Spleen (tissue), 11 donors: ENCODE data around the gene POMT2. TPM values are rescaled to one million over a fixed set of nuclear protein-coding genes. Genes with fewer than 3 reads are reported as not detected.

Source experiments
- DNase-seq: peaks from one replicate; pipeline ENCODE4 v3.0.0-alpha.2; 2020
- H3K27ac ChIP-seq, 8 donors: fragments of 200-600 bp; sonication (generic) in 7 of 8; 1 replicate in 4 of 8; 2 replicates in 4 of 8; pipeline versions ENCODE4 v1.5.0 to v1.8.0; 2016 to 2021; ENCODE audit warnings: inconsistent platforms in 4 of 8, mild to moderate bottlenecking in 4 of 8, moderate library complexity in 1 of 8
- H3K27me3 ChIP-seq, 7 donors: fragments of 200-600 bp; sonication (generic) in 6 of 7; replicated peaks in 1 of 7; 1 replicate in 4 of 7; 2 replicates in 3 of 7; pipeline versions ENCODE4 v1.5.0 to v1.8.0; 2016 to 2021; ENCODE audit warnings: inconsistent platforms in 3 of 7, mild to moderate bottlenecking in 1 of 7
- H3K36me3 ChIP-seq, 6 donors: fragments of 200-600 bp; sonication (generic) in 5 of 6; 1 replicate in 4 of 6; 2 replicates in 2 of 6; pipeline versions ENCODE4 v1.5.0 to v1.8.0; 2016 to 2021; ENCODE audit warnings: inconsistent platforms in 2 of 6
- H3K4me1 ChIP-seq, 6 donors: fragments of 200-600 bp; sonication (generic) in 5 of 6; 1 replicate in 3 of 6; 2 replicates in 3 of 6; pipeline versions ENCODE4 v1.5.0 to v1.8.0; 2016 to 2021; ENCODE audit warnings: inconsistent platforms in 3 of 6
- H3K4me3 ChIP-seq, 8 donors: fragments of 200-600 bp; sonication (generic) in 7 of 8; 1 replicate in 4 of 8; 2 replicates in 4 of 8; pipeline versions ENCODE4 v1.5.0 to v1.8.0; 2016 to 2021; ENCODE audit warnings: inconsistent platforms in 4 of 8, mild to moderate bottlenecking in 4 of 8, moderate library complexity in 2 of 8
- H3K9me3 ChIP-seq, 8 donors: fragments of 200-600 bp; sonication (generic) in 7 of 8; 1 replicate in 4 of 8; 2 replicates in 4 of 8; pipeline versions ENCODE4 v1.5.0 to v1.8.0; 2016 to 2021; ENCODE audit warnings: inconsistent platforms in 4 of 8
- POLR2A ChIP-seq, 3 donors: fragments of 450-650 bp; IDR thresholded peaks; one replicate each; pipeline ENCODE4 v1.5.1; 2017; ENCODE audit warnings: antibody characterized with exemption in 3 of 3, mild to moderate bottlenecking in 1 of 3
- POLR2AphosphoS5 ChIP-seq, 3 donors: sonication (generic); formaldehyde crosslinking; IDR thresholded peaks; one replicate each; pipeline ENCODE4 v1.5.1; 2017; ENCODE audit warnings: antibody characterized with exemption in 3 of 3
- WGBS, 5 donors: extraction: QIAGEN DNeasy Blood & Tissue Kit in 3 of 5; methylation state at CpG; one replicate each; pipeline versions ENCODE4 v1.1.5 to v1.1.7; 2013 to 2018; 5-methylcytosine and 5-hydroxymethylcytosine counted together
- intact Hi-C: fragments of 100-400 bp; cut with DNase I; formaldehyde crosslinking; loops from one replicate; pipeline ENCODE4 v1.15.0; 2023; ENCODE audit warnings: low total_unique reads
- polyA plus RNA-seq, 3 donors: library from polyadenylated mRNA; stranded (reverse); fragments of 200-250 nt; gene quantifications; one replicate each; pipeline ENCODE4 v1.2.1, GENCODE V29; 2013
- total RNA-seq, 7 donors: library from RNA; depleted of rRNA in 3 of 7; stranded (reverse); fragments of >200 nt in 3 of 7; fragmentation: NEBNext Ultra II Directional in 4 of 7; extraction: Animal tissue kit (Norgen Biotek cat#: 25700) in 4 of 7; gene quantifications; one replicate each; pipeline versions ENCODE4 v1.1.0 to v1.2.1, GENCODE V29; 2016 to 2021
- TF ChIP-seq, protein P1 (sequence below), 11 experiments: fragments of 200-600 bp in 7 of 11; fragments of 450-650 bp in 4 of 11; sonication (generic) in 4 of 11; IDR thresholded peaks in 8 of 11; conservative IDR thresholded peaks in 3 of 11; 1 replicate in 7 of 11; 2 replicates in 4 of 11; pipeline versions ENCODE4 v1.4.0 to v1.8.0; 2016 to 2021; ENCODE audit warnings: antibody characterized with exemption in 11 of 11, inconsistent platforms in 4 of 11, mild to moderate bottlenecking in 1 of 11
- donor health status: healthy with polysubstance abuse.
- donor health status: DM: no; HTN: no; CAD: no; lungs with moderate emphysema.
- donor health status: DM: no; HTN: no; CAD: no.
- donor health status: Bipolar disorder and iron deficiency.
- donor health status: healthy.
- donor health status: DM: no; HTN: no; CAD: no.
- donor health status: DM: yes; HTN: yes; CAD: no.

The POMT2 gene
- total and polyA plus RNA-seq, 10 donors, result 5.4 to 23.6 (median 16.6) TPM

DNA sequence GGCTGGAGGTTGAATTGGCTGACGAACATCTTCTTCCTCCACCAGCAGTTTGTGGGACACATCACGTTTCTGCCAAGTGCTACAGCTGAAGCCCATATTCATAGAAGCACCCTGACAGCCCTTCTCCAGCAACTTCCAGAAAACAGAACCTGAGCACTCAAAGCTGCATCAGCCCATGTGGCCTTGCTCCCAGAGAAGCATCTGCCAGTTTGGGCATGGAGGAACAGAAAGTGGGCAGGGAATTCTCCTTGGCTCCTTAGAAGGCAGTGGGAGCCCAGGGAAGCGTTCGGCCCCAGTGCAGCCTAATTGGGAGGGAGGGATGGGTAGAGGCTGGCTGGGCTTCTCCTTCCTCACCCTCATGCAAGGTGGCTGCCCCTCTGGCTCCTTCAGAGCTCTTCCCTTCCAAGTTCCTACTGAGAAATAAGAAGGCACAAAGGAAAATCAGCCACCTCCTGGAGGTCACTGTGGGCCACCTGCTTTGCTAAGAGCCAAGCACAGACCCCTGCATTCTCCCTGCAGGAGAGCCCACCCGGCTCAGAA lies 45.6 kb downstream of the POMT2 start:
- Histone ChIP-seq H3K27me3 (peaks cover 0 to 33% (median 17%) of the 10 kb centered on the region in 7 donors), H3K27ac (no peak overlapping the region), H3K36me3 (peaks cover 0 to 53% (median 28%) of the 10 kb centered on the region in 6 donors), H3K4me1 (peaks cover 0 to 14% (median 10%) of the 10 kb centered on the region in 6 donors), H3K9me3 (no peaks in the 10 kb centered on the region), H3K4me3 (no peak overlapping the region)
- intact Hi-C loops, result no loop called here
- DNase-seq, result peak; percentile 45
- 76 to 93% (median 82%) methylated on average over 5 of the region's 5 CpGs for WGBS, 5 donors
- TF ChIP-seq, protein P1, sequence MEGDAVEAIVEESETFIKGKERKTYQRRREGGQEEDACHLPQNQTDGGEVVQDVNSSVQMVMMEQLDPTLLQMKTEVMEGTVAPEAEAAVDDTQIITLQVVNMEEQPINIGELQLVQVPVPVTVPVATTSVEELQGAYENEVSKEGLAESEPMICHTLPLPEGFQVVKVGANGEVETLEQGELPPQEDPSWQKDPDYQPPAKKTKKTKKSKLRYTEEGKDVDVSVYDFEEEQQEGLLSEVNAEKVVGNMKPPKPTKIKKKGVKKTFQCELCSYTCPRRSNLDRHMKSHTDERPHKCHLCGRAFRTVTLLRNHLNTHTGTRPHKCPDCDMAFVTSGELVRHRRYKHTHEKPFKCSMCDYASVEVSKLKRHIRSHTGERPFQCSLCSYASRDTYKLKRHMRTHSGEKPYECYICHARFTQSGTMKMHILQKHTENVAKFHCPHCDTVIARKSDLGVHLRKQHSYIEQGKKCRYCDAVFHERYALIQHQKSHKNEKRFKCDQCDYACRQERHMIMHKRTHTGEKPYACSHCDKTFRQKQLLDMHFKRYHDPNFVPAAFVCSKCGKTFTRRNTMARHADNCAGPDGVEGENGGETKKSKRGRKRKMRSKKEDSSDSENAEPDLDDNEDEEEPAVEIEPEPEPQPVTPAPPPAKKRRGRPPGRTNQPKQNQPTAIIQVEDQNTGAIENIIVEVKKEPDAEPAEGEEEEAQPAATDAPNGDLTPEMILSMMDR (IDR thresholded peaks at IDR 0.05 in 8 of 11, conservative IDR thresholded peaks at IDR 0.05 in 3 of 11), result no peak
- TF ChIP-seq POLR2AphosphoS5 (IDR thresholded peaks at IDR 0.05), result no peak
- no peak for TF ChIP-seq POLR2A (IDR thresholded peaks at IDR 0.05)

DNA sequence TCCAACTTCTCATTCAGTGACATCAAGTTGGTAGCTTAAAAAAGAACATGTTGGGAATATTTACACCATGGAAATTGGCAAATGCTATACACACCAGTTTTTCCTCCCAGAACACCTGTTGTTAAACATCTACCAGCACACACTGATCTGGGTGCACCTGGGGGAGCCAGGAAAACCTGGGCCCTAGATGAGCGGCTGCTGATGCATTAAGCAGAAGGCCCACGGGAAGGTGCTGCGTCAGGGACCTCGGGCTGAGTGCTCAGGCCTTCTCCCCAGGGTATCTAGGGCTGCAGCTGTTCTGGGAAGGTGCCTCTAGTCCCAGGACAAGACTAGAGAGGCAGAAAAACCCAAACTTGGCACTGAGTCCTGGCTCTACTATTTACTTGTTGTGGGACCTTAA lies 46.9 kb downstream of the POMT2 start:
- DNase-seq, result peak; percentile 30
- H3K4me3 ChIP-seq, result no peak overlapping the region
- H3K27ac ChIP-seq, result no peak overlapping the region
- H3K4me1 ChIP-seq, result peaks cover 0 to 17% (median 10%) of the 10 kb centered on the region in 6 donors
- H3K9me3 ChIP-seq, result no peaks in the 10 kb centered on the region
- TF ChIP-seq POLR2AphosphoS5 (IDR thresholded peaks at IDR 0.05) (no peak), POLR2A (IDR thresholded peaks at IDR 0.05) (no peak)
- TF ChIP-seq, protein P1 (IDR thresholded peaks at IDR 0.05 in 8 of 11, conservative IDR thresholded peaks at IDR 0.05 in 3 of 11), result no peak
- peaks cover 0 to 40% (median 18%) of the 10 kb centered on the region in 6 donors for H3K36me3 ChIP-seq
- WGBS, 5 donors, result 61 to 80% (median 61%) methylated on average over 4 of the region's 4 CpGs
- intact Hi-C loops, result no loop called here
- H3K27me3 ChIP-seq, result peaks cover 0 to 44% (median 21%) of the 10 kb centered on the region in 7 donors

DNA sequence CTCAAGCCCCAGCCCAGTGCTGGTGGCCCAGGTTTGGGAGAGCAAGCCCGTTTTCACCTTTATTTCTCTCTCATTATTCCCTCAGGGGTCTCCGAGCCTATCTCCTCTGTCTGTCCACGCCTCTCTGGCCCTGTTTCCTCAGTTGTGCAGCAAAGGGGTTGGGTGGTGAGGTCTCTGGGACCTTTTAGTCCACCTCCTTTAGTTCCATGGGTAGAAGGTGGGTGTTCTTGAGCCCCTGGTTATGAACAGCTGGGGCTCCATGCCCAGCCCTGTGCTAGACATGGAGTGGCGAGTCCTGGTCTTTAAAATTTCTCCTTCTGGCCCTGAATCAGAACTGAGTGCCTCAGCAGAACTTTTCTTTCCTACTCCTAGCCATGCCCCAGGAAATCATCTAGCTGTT lies 48.4 kb downstream of the POMT2 start:
- H3K9me3 ChIP-seq, result peaks cover 0 to 10% (median 4%) of the 10 kb centered on the region in 8 donors
- WGBS, 5 donors, result 78 to 94% (median 82%) methylated on average over 4 of the region's 4 CpGs
- H3K36me3 ChIP-seq, result peaks cover 0 to 24% (median 6%) of the 10 kb centered on the region in 6 donors
- intact Hi-C loops, result no loop called here
- peak; percentile 19 for DNase-seq
- peaks cover 0 to 53% (median 21%) of the 10 kb centered on the region in 7 donors for H3K27me3 ChIP-seq
- H3K4me1 ChIP-seq, result peaks cover 0 to 17% (median 10%) of the 10 kb centered on the region in 6 donors
- no peak for TF ChIP-seq POLR2A (IDR thresholded peaks at IDR 0.05)
- TF ChIP-seq POLR2AphosphoS5 (IDR thresholded peaks at IDR 0.05), result no peak
- TF ChIP-seq, protein P1 (IDR thresholded peaks at IDR 0.05 in 8 of 11, conservative IDR thresholded peaks at IDR 0.05 in 3 of 11), result no peak
- no peak overlapping the region for H3K4me3 ChIP-seq
- H3K27ac ChIP-seq, result no peak overlapping the region

DNA sequence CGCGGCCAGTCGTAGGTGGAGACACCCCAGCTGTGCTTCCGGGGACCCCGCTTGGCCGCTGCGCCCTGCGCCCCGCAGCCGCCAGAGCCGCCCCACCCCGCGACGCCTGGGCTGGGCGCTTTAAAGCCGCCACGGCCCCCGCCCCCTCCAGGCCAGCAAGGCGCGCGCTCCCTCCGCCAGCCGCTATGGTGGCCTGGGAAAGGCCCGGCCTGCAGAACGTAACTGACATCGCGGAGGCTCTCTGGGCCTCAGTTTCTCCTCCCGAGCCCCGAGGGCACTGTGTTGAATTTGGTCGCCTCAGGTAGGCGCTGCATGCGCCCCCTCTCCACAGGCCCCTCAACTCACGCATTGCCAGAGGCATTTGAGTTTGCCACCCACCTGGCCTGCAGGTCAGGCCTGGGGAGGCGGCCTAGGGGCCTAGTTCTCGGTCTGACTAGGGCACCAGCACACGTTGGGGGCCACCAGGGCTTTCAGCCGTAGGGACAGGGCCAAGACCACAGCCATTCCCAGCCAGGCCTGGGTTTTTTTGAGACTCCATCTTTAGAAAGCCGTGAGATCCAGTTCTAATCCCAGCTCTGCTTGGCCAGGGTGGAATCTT lies 49.5 kb downstream of the POMT2 start, which contains the start of gene NGB:
TSS of gene NGB (minus strand) at position 94 of the 598 bp plus-strand sequence. CDS start 269 bp downstream, outside the sequence.
- WGBS, 5 donors, result 20 to 48% (median 29%) methylated on average over 13 to 38 of the region's 38 CpGs
- peak; percentile 21 for DNase-seq

More for the DNA sequence above, 49.5 kb downstream of the POMT2 start, which contains the start of gene NGB:
- Histone ChIP-seq H3K27me3 (peaks cover 0 to 53% (median 21%) of the 10 kb centered on the region in 7 donors), H3K27ac (no peak within 1 kb of the TSS), H3K4me1 (peaks cover 0 to 17% (median 10%) of the 10 kb centered on the region in 6 donors), H3K36me3 (peaks cover 0 to 14% (median 0%) of the 10 kb centered on the region in 6 donors), H3K9me3 (peaks cover 0 to 10% (median 4%) of the 10 kb centered on the region in 8 donors), H3K4me3 (peak within 1 kb of the TSS in 2 of 8 donors; percentile 3 to 28)
- no peak for TF ChIP-seq POLR2AphosphoS5 (IDR thresholded peaks at IDR 0.05)
- TF ChIP-seq POLR2A (IDR thresholded peaks at IDR 0.05), result no peak
- TF ChIP-seq, protein P1 (IDR thresholded peaks at IDR 0.05 in 8 of 11, conservative IDR thresholded peaks at IDR 0.05 in 3 of 11), result no peak
- intact Hi-C loops, result no loop called here
